ENCODE data around the gene BANP.
"Not testable (repeated sequence)": the region's sequence is repeated elsewhere in the genome, so short reads cannot be mapped to it uniquely, and the experiment has no call there.

The BANP gene

DNA sequence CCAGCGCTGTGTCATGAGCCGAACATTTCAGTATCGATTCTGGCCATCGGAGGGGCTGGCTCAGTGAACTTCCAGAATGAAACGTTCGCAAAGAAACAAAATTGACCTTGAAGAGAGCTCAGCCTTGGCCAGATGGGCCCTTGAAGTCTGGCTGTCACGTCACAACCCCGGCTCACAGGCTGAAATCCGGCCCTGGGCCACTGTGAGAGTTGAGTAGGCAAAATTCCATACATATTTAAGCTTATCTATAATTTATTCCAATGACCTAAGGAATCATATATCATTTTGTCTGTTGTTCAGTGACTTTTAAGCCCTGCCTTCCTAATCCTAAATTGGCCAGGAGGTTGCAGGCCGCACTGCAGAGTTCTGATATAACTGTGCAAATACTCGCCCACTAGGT is 170.2 kb downstream of the BANP start:
- not testable (repeated sequence) for DNase-seq (ENCODE audit: low read depth in 2 of 2)

DNA sequence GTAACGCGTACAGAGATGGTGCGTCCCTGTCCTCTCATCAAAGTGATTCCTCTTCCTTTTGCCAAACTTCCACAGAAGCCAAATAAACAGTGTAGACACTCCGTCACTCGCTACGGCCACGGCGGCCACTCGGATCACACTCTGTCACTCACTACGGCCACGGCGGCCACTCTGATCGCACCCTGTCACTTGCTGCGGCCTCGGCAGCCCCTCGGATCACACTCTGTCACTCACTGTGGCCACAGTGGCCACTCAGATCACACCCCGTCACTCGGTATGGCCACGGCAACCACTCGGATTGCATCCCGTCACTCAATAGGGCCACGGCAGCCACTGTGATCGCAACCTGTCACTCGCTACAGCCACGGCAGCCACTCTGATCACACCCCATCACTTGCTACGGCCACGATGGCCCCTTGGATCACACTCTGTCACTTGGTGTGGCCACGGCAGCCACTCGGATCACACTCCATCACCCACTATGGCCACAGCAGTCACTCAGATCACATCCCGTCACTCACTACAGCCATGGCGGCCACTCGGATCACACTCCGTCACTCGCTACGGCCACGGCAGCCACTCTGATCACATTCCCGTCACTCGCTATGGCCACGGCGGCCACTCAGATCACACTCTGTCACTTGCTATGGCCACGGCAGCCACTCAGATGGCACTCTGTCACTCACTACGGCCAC is 170.8 kb downstream of the BANP start:
- DNase-seq (ENCODE audit: low read depth in 2 of 2): no peak

Measured in stimulated activated CD8-positive, alpha-beta memory T cell treated with anti-CD3 and anti-CD28 coated beads, Interleukin-7, amount 100 ng/mL, for 4 hours (primary cell).